ENCODE results near the gene CTF1.

Gene CTF1

DNA sequence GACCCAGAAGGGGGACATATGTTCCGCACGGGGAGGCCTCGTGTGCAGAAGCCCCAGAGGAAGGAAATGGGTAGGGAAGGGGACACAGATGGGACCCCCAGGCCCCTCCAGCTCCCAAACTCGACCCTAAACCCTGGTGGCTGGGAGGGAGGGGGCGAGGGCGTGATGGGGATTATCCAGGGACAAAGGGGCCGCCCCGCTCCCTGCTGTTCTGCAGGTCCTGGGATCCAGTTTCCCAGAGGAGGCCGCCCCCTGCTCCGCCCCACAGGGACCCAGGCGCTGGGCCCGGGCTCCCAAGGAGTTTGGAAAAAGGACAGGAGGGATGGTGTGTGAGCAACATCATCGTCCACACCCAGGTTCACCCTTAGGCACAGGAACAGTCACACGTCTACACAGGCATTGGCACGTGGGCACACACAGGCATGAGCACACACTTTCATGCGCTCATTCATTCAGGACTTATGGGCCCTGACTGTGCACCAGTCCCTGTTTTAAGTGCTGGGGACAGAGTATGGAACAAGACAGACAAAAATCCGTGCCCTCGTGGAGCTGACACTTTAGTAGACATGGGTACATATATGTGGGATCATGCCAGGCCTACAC is 14.1 kb downstream of the CTF1 start:
- no peak for DNase-seq

GRCh38 chr16:30912794-30913412 is 16.5 kb downstream of the CTF1 start:
- no peak for DNase-seq

GRCh38 chr16:30914830-30915229 is 18.4 kb downstream of the CTF1 start:
- no peak for DNase-seq

- DNase-seq: no peak
These were observed 22.2 kb downstream of the CTF1 start for GRCh38 chr16:30918614-30919013.

DNA sequence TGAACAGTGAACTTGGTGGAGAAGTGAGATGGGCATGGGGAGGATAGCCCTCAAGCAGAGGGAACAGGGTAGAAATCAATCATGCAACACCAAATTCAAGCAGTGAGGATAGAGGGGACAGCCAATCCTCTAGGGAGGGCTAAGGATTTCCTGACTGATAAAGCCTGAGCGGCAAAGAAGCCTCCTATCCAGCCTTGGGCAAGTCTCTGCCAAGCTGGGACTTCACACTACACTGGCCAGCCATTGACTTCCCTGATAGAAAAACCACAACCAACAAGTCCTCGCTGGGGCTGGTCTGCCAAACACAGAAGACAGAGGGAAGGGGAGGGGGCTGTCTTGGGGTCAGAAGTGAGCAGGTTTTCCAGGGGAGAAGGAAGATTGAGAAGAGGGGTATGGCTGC is 24.5 kb downstream of the CTF1 start:
- no peak for DNase-seq

DNA sequence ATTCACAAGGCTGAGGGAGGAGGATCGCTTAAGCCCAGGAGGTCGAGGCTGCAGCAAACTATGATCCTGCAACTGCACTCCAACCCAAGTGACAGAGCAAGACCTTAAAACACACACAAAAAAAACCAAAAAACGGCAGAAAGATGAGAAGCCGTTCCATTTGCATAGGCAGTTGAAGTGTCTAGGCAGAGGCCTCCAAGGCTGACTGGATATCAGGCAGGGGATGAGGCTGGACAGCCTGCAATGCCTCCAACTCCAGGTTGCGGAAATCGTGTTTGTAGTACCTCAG is 25.0 kb downstream of the CTF1 start:
- DNase-seq: no peak

GRCh38 chr16:30921748-30922419 is 25.5 kb downstream of the CTF1 start:
- DNase-seq: peak; percentile 87

- peak; percentile 99 for DNase-seq
These were observed 26.1 kb downstream of the CTF1 start for GRCh38 chr16:30922420-30922959.

DNA sequence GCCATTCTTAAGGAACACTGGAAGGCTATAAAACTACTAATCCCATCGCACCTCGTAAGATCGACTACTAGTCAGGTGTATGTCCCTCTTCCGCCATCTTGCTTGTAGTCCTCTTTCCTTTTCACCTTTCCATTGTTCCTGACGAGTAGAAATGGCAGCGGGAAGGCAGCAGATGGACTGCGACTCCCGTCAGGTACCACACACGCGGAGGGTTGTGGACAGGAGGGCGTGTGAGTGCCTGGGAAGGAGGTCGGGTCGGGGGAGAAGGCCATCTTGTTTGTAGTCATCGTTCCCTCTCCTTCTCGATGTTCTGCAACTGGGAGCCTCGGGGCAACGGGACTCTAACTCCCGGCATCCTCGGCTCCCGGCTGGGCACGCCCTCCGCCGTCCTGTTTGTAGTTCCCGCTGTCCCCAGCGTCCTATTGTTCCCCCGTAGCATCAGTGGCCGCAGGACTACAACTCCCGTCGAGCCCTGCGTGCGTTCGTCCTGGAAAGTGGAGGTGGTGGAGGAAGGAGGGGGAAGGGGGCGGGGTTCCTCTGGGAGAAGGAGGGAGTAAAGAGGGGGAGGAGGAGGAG is 26.6 kb downstream of the CTF1 start:
- peak; percentile 93 for DNase-seq

GRCh38 chr16:30923554-30924075 is 27.2 kb downstream of the CTF1 start, which contains the start of gene FBXL19:
Gene FBXL19 (plus strand): TSS chr16:30923572. CDS start chr16:30925755, 2,183 bp downstream.
- DNase-seq: peak; percentile 14

DNA sequence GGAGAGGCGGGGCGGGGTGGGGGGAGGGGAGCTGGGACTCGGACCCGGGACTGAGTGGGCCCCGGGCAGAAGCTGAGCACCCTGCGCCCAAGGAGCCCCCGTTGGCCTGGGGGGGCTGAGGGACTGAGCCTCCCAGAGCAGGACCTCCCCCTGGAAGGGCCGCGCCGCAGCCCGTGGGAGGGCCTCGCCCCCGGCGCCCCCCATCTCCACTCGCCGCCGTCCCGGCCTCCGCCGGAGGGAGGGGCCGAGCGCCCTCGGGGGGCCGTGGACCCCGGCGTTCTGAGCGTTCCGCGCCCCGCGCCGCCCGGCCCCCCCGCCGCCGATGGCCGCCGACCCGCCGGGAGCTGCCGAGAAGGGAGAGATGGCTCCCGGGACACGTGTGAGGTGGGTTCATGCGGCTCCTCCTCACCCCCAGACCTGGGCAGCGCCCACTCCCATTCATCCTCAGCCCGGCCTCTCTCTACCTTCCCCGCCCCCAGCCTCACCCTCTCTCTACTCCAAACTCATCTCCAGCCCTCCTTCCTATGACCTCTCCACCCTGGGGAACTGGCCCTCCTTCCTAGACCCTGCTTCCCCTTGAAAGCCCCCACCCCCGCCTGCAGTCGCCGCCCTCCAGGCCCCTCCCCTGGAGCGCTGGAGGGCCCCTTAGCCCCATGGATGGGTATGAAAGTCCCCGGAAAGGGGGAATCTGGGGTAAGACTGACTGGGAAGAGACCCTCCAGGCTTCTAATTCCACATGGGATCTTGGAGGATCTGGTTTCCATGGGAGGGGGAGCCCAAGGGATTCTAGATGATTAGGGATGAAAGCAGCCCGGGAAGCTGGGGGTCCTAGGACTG is 27.9 kb downstream of the CTF1 start:
- DNase-seq: no peak

DNA sequence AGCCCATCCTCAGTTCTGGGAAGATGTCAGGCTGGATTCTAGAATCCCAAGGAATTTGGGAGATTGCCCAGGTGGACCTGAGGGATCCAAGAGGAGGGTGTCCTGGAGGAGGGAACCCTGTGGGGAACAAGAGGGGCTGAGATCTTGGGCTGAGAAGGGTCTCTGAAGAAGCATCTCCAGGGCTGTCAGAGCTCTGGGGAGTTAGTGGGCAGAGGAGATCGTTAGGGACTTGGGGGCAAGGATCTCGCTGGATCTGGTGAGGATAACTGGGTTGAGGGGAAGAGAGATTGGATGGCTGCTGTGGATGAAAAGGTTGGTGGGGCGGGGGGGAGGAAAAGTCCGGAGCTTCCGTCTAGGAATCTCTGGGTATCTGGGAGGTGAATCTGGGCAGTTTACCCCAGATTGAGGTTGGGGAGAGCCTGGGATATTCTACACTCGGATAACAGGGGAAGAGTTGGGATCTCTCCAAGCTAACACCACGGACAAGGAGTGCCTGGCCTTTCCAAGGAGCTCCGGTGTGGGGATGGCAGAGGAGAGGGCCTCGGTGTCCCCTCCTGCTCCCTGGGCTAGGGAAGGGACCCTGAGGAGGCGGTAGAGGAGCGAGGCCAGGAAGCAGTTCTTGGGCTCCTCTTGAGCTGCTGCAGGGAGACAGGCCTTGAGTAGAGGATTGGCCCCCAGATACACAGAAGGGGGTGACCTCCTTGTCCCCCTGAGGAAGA is 28.7 kb downstream of the CTF1 start:
- no peak for DNase-seq

DNA sequence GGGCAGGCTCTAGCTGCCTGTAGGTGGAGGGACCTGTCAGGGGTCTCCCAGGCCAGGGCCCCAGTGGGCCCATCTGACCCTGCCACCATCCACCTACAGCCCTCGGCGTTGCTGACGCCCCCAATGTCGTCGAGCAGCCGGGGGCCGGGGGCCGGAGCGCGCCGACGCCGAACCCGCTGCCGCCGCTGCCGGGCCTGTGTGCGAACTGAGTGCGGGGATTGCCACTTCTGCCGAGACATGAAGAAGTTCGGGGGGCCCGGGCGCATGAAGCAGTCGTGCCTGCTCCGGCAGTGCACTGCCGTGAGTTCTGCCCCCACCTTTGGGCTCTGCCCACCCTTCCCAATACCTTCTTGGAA is 29.2 kb downstream of the CTF1 start:
- DNase-seq: no peak

DNA sequence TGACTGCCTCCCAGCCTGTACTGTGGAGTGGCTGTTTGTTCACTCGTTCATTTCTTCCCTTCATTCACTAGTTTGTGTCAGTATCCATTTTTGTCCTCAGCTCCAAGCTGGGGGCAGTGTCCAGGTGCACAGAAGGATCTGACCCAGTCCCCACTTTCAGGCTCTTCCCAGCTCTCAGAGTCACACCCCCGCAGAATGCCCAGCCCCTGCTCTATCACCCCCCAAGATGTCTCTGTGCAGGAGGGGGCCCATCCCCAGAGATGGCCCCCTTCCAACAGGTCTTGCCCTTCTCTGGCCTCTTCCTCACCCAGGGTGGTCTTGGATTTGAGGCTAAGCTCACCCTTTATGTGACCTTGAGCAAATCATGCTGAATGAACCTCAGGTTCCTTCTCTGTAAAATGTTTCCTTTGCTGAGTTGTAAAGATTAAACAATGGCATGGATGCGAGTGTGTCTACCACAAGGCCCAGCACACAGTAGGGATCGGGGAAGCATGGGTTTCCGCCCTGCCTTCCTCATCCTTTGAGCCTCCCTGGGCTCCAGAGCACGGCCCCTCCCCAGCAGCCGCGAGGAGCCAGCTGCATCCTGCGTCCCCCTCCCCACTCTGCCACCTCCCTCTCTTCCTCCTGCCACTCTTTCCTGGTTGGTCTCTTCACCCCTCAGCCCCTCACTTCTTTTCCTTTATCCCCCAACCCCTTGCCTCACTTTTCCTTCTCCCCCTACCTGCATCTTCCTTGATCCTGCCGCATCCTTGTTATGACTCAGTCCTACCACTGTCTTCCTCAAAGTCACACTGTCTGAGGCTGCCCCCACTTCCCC is 29.8 kb downstream of the CTF1 start:
- DNase-seq: no peak

- DNase-seq: no peak
These were observed 30.7 kb downstream of the CTF1 start for GRCh38 chr16:30926937-30927788.

DNA sequence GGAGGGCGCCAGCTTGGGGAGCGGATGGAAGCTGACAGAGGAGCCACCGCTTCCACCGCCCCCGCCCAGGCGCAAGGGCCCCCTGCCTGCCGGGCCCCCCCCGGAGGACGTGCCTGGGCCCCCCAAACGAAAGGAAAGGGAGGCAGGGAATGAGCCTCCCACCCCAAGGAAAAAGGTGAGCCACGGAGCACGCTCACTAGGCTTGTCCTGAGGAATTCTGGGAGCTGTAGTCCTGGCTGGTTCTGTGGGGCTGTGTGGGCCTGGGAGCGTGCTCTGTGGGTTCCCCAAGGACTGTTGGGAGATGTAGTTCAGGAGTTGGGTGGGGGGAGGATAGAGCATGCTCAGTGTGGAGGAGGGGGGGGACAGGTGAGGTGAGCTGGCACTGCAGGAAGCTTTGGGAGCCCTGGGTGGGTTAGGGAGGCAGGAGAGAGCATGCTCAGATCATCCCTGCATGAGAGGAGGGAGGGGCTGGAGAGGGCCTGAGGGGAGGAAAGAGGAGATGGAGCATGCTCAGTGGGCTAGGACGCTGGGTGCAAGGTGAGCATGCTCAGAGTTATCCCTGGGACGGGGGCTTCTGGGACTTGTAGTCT is 31.5 kb downstream of the CTF1 start:
- DNase-seq: no peak

- DNase-seq: no peak
These were observed 32.0 kb downstream of the CTF1 start for GRCh38 chr16:30928390-30928789.

GRCh38 chr16:30929167-30929566 is 32.8 kb downstream of the CTF1 start:
- no peak for DNase-seq

- DNase-seq: no peak
These were observed 33.8 kb downstream of the CTF1 start for GRCh38 chr16:30930160-30930571.

All from activated CD4-positive, alpha-beta T cell treated with anti-CD3 and anti-CD28 coated beads, Interleukin-2, amount 50 U/mL, for 1 hour (primary cell).